Keratinocyte (primary cell): Measurements from ENCODE around the gene HNF4A. TPM values are rescaled to one million over a fixed set of nuclear protein-coding genes. Genes with fewer than 3 reads are reported as not detected.

Experiments
- DNase-seq: peaks from one replicate; pipeline ENCODE4 v3.0.0-alpha.2; 2011; ENCODE audit warnings: low read depth, missing footprints, low spot score
- FAIRE-seq: peaks from 2 replicates; lab custom pipeline; 2011; peaks lifted over from hg19 to GRCh38; lab: Jason Lieb, UNC
- H2AFZ ChIP-seq: 2 replicates; pipeline ENCODE4 v1.6.0; 2012; ENCODE audit warnings: low read length, control low read depth, inconsistent platforms; ENCODE audit not compliant: control insufficient read depth
- H3K27ac ChIP-seq: 2 replicates; pipeline ENCODE4 v1.5.1; 2011; ENCODE audit warnings: low read length; ENCODE audit not compliant: control insufficient read depth, insufficient read depth
- H3K27me3 ChIP-seq: 3 replicates; pipeline ENCODE4 v1.6.0; 2011; ENCODE audit warnings: low read length; ENCODE audit not compliant: control insufficient read depth, insufficient read depth; ENCODE audit errors: extremely low read depth
- H3K36me3 ChIP-seq, 2 experiments: 2 replicates in 1 of 2; 3 replicates in 1 of 2; pipeline ENCODE4 v1.5.1; 2011; ENCODE audit warnings: low read length in 2 of 2, mild to moderate bottlenecking in 1 of 2; ENCODE audit not compliant: control insufficient read depth in 2 of 2, insufficient read depth in 2 of 2; ENCODE audit errors: extremely low read depth in 1 of 2
- H3K4me1 ChIP-seq: 3 replicates; pipeline ENCODE4 v1.5.1; 2011; ENCODE audit warnings: low read length; ENCODE audit not compliant: control insufficient read depth, insufficient read depth; ENCODE audit errors: extremely low read depth
- H3K4me2 ChIP-seq: 3 replicates; pipeline ENCODE4 v1.6.0; 2011; ENCODE audit warnings: low read depth, low read length; ENCODE audit not compliant: control insufficient read depth, insufficient read depth; ENCODE audit errors: extremely low read depth
- H3K4me3 ChIP-seq, 3 experiments: fragments of 200-600 bp in 1 of 3; sonication (generic) in 1 of 3; 2 replicates in 2 of 3; 3 replicates in 1 of 3; pipeline ENCODE4 v1.5.1; 2011 to 2016; ENCODE audit warnings: low read length in 3 of 3, mild to moderate bottlenecking in 3 of 3, control low read depth in 2 of 3, inconsistent platforms in 1 of 3, low read depth in 1 of 3, mixed read lengths in 1 of 3, mixed run types in 1 of 3, moderate library complexity in 1 of 3; ENCODE audit not compliant: control insufficient read depth in 2 of 3, insufficient read depth in 2 of 3; ENCODE audit errors: extremely low read depth in 1 of 3
- H3K79me2 ChIP-seq: 2 replicates; pipeline ENCODE4 v1.6.0; 2012; ENCODE audit warnings: low read length; ENCODE audit not compliant: control insufficient read depth, insufficient read depth
- H3K9ac ChIP-seq: 3 replicates; pipeline ENCODE4 v1.6.0; 2011; ENCODE audit warnings: low read length; ENCODE audit not compliant: control insufficient read depth, insufficient read depth; ENCODE audit errors: extremely low read depth
- H3K9me1 ChIP-seq: 3 replicates; pipeline ENCODE4 v1.6.0; 2011; ENCODE audit warnings: low read length; ENCODE audit not compliant: control insufficient read depth, insufficient read depth; ENCODE audit errors: extremely low read depth
- H3K9me3 ChIP-seq: 2 replicates; pipeline ENCODE4 v1.5.1; 2012; ENCODE audit warnings: low read depth, low read length; ENCODE audit not compliant: control insufficient read depth
- H4K20me1 ChIP-seq: 3 replicates; pipeline ENCODE4 v1.6.0; 2011; ENCODE audit warnings: low read length; ENCODE audit not compliant: control insufficient read depth, insufficient read depth; ENCODE audit errors: extremely low read depth
- CTCF ChIP-seq, 3 experiments: IDR thresholded peaks in 1 of 3; conservative IDR thresholded peaks in 1 of 3; optimal IDR thresholded peaks in 1 of 3; 2 replicates in 2 of 3; 3 replicates in 1 of 3; pipeline versions ENCODE3 to v1.5.1; 2011; ENCODE audit warnings: low read length in 3 of 3, mild to moderate bottlenecking in 3 of 3, moderate library complexity in 2 of 3, control low read depth in 1 of 3, inconsistent platforms in 1 of 3; ENCODE audit not compliant: insufficient read depth in 2 of 3; ENCODE audit errors: extremely low read depth in 1 of 3
- EZH2 ChIP-seq: IDR thresholded peaks from one replicate; pipeline ENCODE4 v1.6.1; 2012; ENCODE audit warnings: inconsistent platforms, mild to moderate bottlenecking, low read length, moderate library complexity
- dilution Hi-C: fragments of 300-500 bp; cut with MboI; formaldehyde crosslinking; loops from one replicate; pipeline ENCODE4 v1.7.0; 2020; ENCODE audit warnings: low sequenced_read_pairs; ENCODE audit not compliant: extremely low pct_ligation_motif_present
- polyA plus RNA-seq, 5 experiments: library from polyadenylated mRNA; depleted of rRNA in 3 of 5; stranded (reverse) in 3 of 5; stranded (forward) in 1 of 5; unstranded in 1 of 5; fragments of >200 nt; gene quantifications; 1 replicate in 1 of 5; 2 replicates in 3 of 5; 3 replicates in 1 of 5; pipeline versions ENCODE4 v1.2.1 to v1.2.3, GENCODE V29; 2011 to 2012; ENCODE audit warnings: missing spikeins in 2 of 5, low read depth in 1 of 5, low replicate concordance in 1 of 5

The HNF4A gene
- polyA plus RNA-seq, 1 donor (not counting 4 experiments of a cell fraction or from before 2014, with no cell fraction given): not detected

GRCh38 chr20:44335675-44336074 lies 19.8 kb upstream of the HNF4A start:
- Histone ChIP-seq H3K27ac (no peak overlapping the region), H3K27me3 (peaks cover 12% of the 10 kb centered on the region), H3K4me1 (no peaks in the 10 kb centered on the region), H3K4me3 (no peak overlapping the region), H3K36me3 (no peaks in the 10 kb centered on the region), H3K9me3 (no peaks in the 10 kb centered on the region), H3K9me1 (no peaks in the 10 kb centered on the region), H2AFZ (no peak overlapping the region), H3K9ac (no peak overlapping the region), H3K4me2 (no peak overlapping the region), H4K20me1 (no peaks in the 10 kb centered on the region), H3K79me2 (no peaks in the 10 kb centered on the region)
- FAIRE-seq (no peak), DNase-seq (no peak)
- dilution Hi-C loops: no loop called here
- TF ChIP-seq CTCF (optimal IDR thresholded peaks at IDR 0.05 in 1 of 3, IDR thresholded peaks at IDR 0.05 in 1 of 3, conservative IDR thresholded peaks at IDR 0.05 in 1 of 3; ENCODE audit: extremely low read depth in 1 of 3, insufficient read depth in 2 of 3, low read length in 3 of 3) (no peak), EZH2 (no peak)

- dilution Hi-C loops: no loop called here
- Histone ChIP-seq H3K9ac (no peak overlapping the region), H3K4me1 (no peaks in the 10 kb centered on the region), H3K79me2 (no peaks in the 10 kb centered on the region), H3K36me3 (no peaks in the 10 kb centered on the region), H3K27ac (no peak overlapping the region), H2AFZ (no peak overlapping the region), H3K4me2 (no peak overlapping the region), H3K9me1 (no peaks in the 10 kb centered on the region), H4K20me1 (no peaks in the 10 kb centered on the region), H3K9me3 (no peaks in the 10 kb centered on the region), H3K4me3 (no peak overlapping the region), H3K27me3 (peaks cover 12% of the 10 kb centered on the region)
- FAIRE-seq: no peak
- TF ChIP-seq EZH2 (no peak), CTCF (optimal IDR thresholded peaks at IDR 0.05 in 1 of 3, IDR thresholded peaks at IDR 0.05 in 1 of 3, conservative IDR thresholded peaks at IDR 0.05 in 1 of 3; ENCODE audit: extremely low read depth in 1 of 3, insufficient read depth in 2 of 3, low read length in 3 of 3) (no peak)
- no peak for DNase-seq
Measured at GRCh38 chr20:44336086-44336485, 19.4 kb upstream of the HNF4A start.
